ENCODE results near the gene ABLIM2. TPM values are rescaled to one million over a fixed set of nuclear protein-coding genes. Genes with fewer than 3 reads are reported as not detected.
A peak's percentile ranks its signal among the peaks of the same experiment; 100 is the strongest.

ABLIM2 gene
- total RNA-seq, 5 donors from 2014 or later (not counting 1 experiment from before 2014, with no cell fraction given) = 2.6 to 7.0 (median 5.5) TPM

DNA sequence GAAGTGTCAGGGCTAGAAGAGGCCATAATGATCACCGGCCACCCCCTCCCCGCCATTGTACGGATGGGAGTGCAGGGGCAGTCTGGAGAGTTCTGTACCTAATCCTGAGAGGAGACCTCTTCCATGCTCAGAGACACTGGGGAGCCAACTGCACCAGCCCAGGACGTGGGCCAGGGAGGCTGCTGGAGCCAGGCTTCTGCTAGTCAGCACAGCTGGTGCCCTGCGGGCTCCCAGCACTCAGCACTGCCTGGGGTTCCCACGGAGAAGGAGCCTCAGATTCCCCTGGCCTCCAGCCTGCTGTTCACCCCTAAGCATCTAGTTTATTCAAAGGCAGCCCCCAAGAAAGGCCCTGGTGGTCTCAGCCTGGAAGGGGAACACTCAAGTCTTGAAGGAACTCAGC, 28.8 kb downstream of the ABLIM2 start:
- ChIA-PET POLR2A (no interaction called here), CTCF (no interaction called here)
- Mint-ChIP-seq H3K27ac (no peak overlapping the region), H3K4me3 (no peak overlapping the region), H3K9me3 (no peaks in the 10 kb centered on the region), H3K36me3 (peaks cover 6% of the 10 kb centered on the region), H3K27me3 (peaks cover 5 to 14% of the 10 kb centered on the region in 2 donors), H3K4me1 (no peaks in the 10 kb centered on the region)
- DNase-seq = no peak
- Histone ChIP-seq H3K4me1 (ENCODE audit: control insufficient read depth in 1 of 2, extremely low read depth in 1 of 2, insufficient read depth in 2 of 2, low read length in 2 of 2) (no peaks in the 10 kb centered on the region), H3K4me3 (ENCODE audit: control insufficient read depth in 1 of 2, extremely low read depth in 1 of 2, low read length in 1 of 2) (no peak overlapping the region), H3K27me3 (replicated peaks in 1 of 2; ENCODE audit: control insufficient read depth in 2 of 2, extremely low read depth in 1 of 2, insufficient read depth in 2 of 2, low read length in 1 of 2) (peaks cover 3 to 14% of the 10 kb centered on the region in 2 experiments), H3K36me3 (ENCODE audit: control insufficient read depth in 2 of 2, extremely low read depth in 1 of 2, insufficient read depth in 1 of 2, low read length in 1 of 2) (no peaks in the 10 kb centered on the region), H3K27ac (ENCODE audit: low read length) (no peak overlapping the region), H3K9me3 (no peaks in the 10 kb centered on the region)
- no peak for ATAC-seq (replicated peaks in 1 of 4)
- 71% methylated on average over 6 of the region's 6 CpGs for WGBS (ENCODE audit: insufficient coverage)

DNA sequence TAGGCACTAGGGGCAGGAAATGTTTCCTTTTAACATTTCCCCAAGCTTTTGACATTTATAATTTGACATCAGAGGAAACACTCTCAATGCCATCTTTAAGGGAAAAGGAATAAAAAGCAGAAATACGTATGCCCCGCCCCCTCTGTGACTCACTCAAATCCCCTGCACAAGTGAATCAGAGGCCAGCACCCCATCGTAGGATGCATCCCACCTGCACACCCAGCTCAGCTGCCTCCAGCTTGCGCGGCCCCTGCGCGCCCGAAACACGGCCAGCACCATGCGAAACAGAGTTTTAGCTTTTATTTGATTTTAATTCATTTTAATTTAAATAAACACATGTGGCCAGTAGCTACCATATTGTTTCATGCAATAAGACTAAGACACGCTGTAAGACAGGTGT, 29.5 kb downstream of the ABLIM2 start:
- ChIA-PET POLR2A (no interaction called here), CTCF (no interaction called here)
- H3K27me3 ChIP-seq (replicated peaks in 1 of 2; ENCODE audit: control insufficient read depth in 2 of 2, extremely low read depth in 1 of 2, insufficient read depth in 2 of 2, low read length in 1 of 2) = peaks cover 3 to 14% of the 10 kb centered on the region in 2 experiments
- Mint-ChIP-seq H3K27ac (no peak overlapping the region), H3K27me3 (peaks cover 3 to 8% of the 10 kb centered on the region in 2 donors), H3K4me1 (no peaks in the 10 kb centered on the region), H3K9me3 (no peaks in the 10 kb centered on the region), H3K36me3 (no peaks in the 10 kb centered on the region), H3K4me3 (no peak overlapping the region)
- H3K4me1 ChIP-seq (ENCODE audit: control insufficient read depth in 1 of 2, extremely low read depth in 1 of 2, insufficient read depth in 2 of 2, low read length in 2 of 2) = no peaks in the 10 kb centered on the region
- DNase-seq = no peak
- no peak overlapping the region for H3K4me3 ChIP-seq (ENCODE audit: control insufficient read depth in 1 of 2, extremely low read depth in 1 of 2, low read length in 1 of 2)
- H3K9me3 ChIP-seq = no peaks in the 10 kb centered on the region
- H3K36me3 ChIP-seq (ENCODE audit: control insufficient read depth in 2 of 2, extremely low read depth in 1 of 2, insufficient read depth in 1 of 2, low read length in 1 of 2) = no peaks in the 10 kb centered on the region
- 67% methylated on average over 3 of the region's 11 CpGs for whole genome bisulfite sequencing (ENCODE audit: insufficient coverage)
- no peak overlapping the region for H3K27ac ChIP-seq (ENCODE audit: low read length)
- ATAC-seq (replicated peaks in 1 of 4) = no peak

DNA sequence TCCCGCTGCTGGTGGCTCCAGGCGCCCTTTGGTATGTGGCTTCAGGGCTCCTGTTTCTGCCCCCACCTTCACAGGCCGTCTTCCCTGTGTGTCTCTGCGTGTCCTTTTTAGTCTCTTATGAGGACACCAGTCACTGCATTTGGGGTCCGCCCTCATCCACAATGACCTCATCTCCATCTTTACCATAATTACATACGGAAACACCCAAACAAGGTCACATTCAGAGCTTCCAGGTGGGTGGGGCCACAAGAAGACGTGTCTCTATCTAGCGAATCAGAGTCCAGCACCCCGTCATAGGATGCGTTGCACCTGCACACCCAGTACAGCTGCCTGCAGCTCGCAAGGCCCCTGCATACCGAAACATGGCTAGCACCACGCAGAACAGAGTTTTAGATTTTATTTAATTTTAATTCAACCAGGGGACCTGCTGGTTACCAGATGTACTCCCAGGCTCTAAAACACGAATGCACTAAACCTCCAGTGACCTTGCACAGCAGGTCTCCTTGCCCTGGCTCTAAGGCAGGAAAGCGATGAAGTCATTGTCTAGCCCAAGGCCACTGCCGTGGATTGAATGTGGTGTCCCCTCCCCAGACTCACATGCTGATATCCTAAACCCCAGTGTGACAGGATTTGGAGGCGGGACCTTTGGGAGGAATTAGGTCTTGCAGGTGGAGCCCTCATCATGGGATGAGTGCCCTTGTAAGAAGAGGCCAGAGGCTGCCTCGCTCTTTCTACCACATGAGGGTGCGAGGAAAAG, 30.3 kb downstream of the ABLIM2 start:
- H3K4me3 ChIP-seq (ENCODE audit: control insufficient read depth in 1 of 2, extremely low read depth in 1 of 2, low read length in 1 of 2) = no peak overlapping the region
- ATAC-seq (replicated peaks in 1 of 4) = no peak
- H3K4me1 Mint-ChIP-seq = no peaks in the 10 kb centered on the region
- H3K9me3 Mint-ChIP-seq = no peaks in the 10 kb centered on the region
- no peak for DNase-seq
- peaks cover 3 to 4% of the 10 kb centered on the region in 2 donors for H3K27me3 Mint-ChIP-seq
- no peaks in the 10 kb centered on the region for H3K36me3 Mint-ChIP-seq
- 86% methylated on average over 15 of the region's 19 CpGs for WGBS (ENCODE audit: insufficient coverage)
- no peak overlapping the region for H3K27ac ChIP-seq (ENCODE audit: low read length)
- H3K36me3 ChIP-seq (ENCODE audit: control insufficient read depth in 2 of 2, extremely low read depth in 1 of 2, insufficient read depth in 1 of 2, low read length in 1 of 2) = no peaks in the 10 kb centered on the region
- ChIA-PET POLR2A (no interaction called here), CTCF (no interaction called here)
- no peak overlapping the region for H3K27ac Mint-ChIP-seq
- H3K27me3 ChIP-seq (replicated peaks in 1 of 2; ENCODE audit: control insufficient read depth in 2 of 2, extremely low read depth in 1 of 2, insufficient read depth in 2 of 2, low read length in 1 of 2) = peaks cover 0 to 7% of the 10 kb centered on the region in 2 experiments
- H3K4me1 ChIP-seq (ENCODE audit: control insufficient read depth in 1 of 2, extremely low read depth in 1 of 2, insufficient read depth in 2 of 2, low read length in 2 of 2) = no peaks in the 10 kb centered on the region
- H3K9me3 ChIP-seq = no peaks in the 10 kb centered on the region
- no peak overlapping the region for H3K4me3 Mint-ChIP-seq

DNA sequence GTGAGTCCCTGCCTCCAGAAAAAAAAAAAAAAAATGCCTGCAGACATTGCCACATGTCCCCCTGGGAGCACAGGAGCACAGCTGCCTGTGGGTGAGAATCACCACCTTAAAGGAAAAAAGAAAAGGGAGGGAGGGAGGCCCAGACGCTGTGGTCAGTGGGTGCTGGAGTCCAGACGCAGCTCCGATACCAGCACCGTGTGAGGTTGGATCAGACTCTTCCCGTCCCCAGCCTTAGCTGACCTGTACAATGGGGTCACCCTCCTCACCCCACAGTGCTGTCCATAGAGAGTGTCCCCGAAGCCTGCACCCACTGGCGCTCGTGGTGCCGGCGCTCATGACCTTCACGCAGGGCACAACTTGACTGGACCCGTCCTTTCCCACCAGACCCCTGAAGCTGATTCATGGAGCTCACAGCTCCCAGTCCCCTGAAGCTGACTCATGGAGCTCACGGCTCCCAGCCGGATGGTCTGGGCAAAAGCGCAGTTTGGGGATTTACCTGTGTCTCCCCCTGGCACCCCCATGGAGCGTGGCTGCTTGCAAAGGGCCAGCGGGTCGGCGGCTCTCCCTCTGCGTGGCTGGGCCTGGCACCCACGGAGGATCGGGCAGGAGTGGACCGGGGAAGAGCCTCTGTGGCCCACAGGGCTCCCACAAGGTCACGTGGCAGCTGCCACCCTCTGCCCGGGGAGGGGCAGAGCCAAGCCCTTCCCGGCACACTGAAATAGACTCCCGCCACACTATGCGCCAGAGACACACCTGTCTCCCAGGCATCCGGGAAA, 31.4 kb downstream of the ABLIM2 start:
- H3K27ac Mint-ChIP-seq = no peak overlapping the region
- Histone ChIP-seq H3K27ac (ENCODE audit: low read length) (no peak overlapping the region), H3K9me3 (no peaks in the 10 kb centered on the region), H3K4me1 (ENCODE audit: control insufficient read depth in 1 of 2, extremely low read depth in 1 of 2, insufficient read depth in 2 of 2, low read length in 2 of 2) (no peaks in the 10 kb centered on the region), H3K27me3 (replicated peaks in 1 of 2; ENCODE audit: control insufficient read depth in 2 of 2, extremely low read depth in 1 of 2, insufficient read depth in 2 of 2, low read length in 1 of 2) (peaks cover 0 to 4% of the 10 kb centered on the region in 2 experiments), H3K36me3 (ENCODE audit: control insufficient read depth in 2 of 2, extremely low read depth in 1 of 2, insufficient read depth in 1 of 2, low read length in 1 of 2) (no peaks in the 10 kb centered on the region), H3K4me3 (ENCODE audit: control insufficient read depth in 1 of 2, extremely low read depth in 1 of 2, low read length in 1 of 2) (no peak overlapping the region)
- no peak for DNase-seq
- peaks cover 0 to 3% of the 10 kb centered on the region in 2 donors for H3K27me3 Mint-ChIP-seq
- WGBS (ENCODE audit: insufficient coverage) = 91% methylated on average over 21 of the region's 29 CpGs
- POLR2A ChIA-PET = no interaction called here
- H3K4me1 Mint-ChIP-seq = no peaks in the 10 kb centered on the region
- ATAC-seq (replicated peaks in 1 of 4) = peak in 1 of 4 experiments; percentile 23
- H3K4me3 Mint-ChIP-seq = no peak overlapping the region
- no peaks in the 10 kb centered on the region for H3K9me3 Mint-ChIP-seq
- CTCF ChIA-PET = no interaction called here
- H3K36me3 Mint-ChIP-seq = no peaks in the 10 kb centered on the region

DNA sequence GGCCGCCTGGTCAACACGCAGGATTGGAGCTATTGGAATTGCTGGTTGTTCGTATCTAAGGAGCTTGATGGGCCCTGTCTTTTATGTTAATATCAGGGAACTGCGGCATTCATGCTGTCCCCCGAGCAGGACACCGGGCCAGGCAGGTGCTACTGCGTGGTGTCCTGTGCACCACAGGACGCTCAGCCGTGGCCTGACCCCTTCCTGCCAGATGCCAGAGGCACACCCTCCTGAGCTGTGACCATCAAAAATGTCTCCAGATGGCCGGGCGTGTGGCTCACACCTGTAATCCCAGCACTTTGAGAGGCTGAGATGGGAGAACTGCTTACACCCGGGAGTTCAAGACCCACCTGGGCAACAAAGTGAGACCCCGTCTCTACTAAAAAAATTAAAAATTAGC, 32.1 kb downstream of the ABLIM2 start:
- H3K4me1 ChIP-seq (ENCODE audit: control insufficient read depth in 1 of 2, extremely low read depth in 1 of 2, insufficient read depth in 2 of 2, low read length in 2 of 2) = no peaks in the 10 kb centered on the region
- H3K4me3 ChIP-seq (ENCODE audit: control insufficient read depth in 1 of 2, extremely low read depth in 1 of 2, low read length in 1 of 2) = no peak overlapping the region
- no peak overlapping the region for H3K27ac ChIP-seq (ENCODE audit: low read length)
- Mint-ChIP-seq H3K9me3 (no peaks in the 10 kb centered on the region), H3K27me3 (peaks cover 0 to 3% of the 10 kb centered on the region in 2 donors), H3K27ac (no peak overlapping the region), H3K4me3 (no peak overlapping the region), H3K36me3 (no peaks in the 10 kb centered on the region), H3K4me1 (no peaks in the 10 kb centered on the region)
- no peaks in the 10 kb centered on the region for H3K36me3 ChIP-seq (ENCODE audit: control insufficient read depth in 2 of 2, extremely low read depth in 1 of 2, insufficient read depth in 1 of 2, low read length in 1 of 2)
- POLR2A ChIA-PET = no interaction called here
- 90% methylated on average over 8 of the region's 13 CpGs for WGBS (ENCODE audit: insufficient coverage)
- CTCF ChIA-PET = no interaction called here
- peaks cover 0 to 4% of the 10 kb centered on the region in 2 experiments for H3K27me3 ChIP-seq (replicated peaks in 1 of 2; ENCODE audit: control insufficient read depth in 2 of 2, extremely low read depth in 1 of 2, insufficient read depth in 2 of 2, low read length in 1 of 2)
- H3K9me3 ChIP-seq = no peaks in the 10 kb centered on the region
- ATAC-seq (replicated peaks in 1 of 4) (no peak), DNase-seq (no peak)

DNA sequence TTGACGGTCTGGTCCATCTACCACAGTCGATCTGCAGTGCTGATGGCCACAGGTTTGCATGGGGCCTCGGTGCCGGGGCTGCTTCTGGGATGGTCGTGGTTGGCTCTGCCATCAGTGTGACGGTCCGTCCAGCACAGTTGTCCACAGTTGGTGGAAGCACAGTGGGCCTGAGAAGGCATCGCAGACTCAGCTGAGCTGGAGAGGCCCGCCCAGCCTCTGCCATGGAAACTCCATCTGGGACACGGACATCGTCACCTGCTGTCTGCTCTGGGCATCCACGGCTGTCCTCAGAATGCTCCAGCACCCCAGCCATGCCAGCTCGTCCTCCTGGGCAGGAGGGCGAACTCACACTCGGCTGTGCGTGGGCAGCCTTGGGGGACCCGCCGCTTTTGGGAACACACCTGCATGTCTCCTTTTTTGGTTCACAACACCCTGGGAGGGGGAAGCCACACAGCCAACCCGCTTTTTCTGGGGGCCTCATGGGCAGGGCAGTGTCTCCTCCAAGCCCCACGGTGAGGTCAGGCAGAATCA, 33.0 kb downstream of the ABLIM2 start:
- no peaks in the 10 kb centered on the region for H3K9me3 ChIP-seq
- POLR2A ChIA-PET = no interaction called here
- Mint-ChIP-seq H3K27me3 (peaks cover 0 to 3% of the 10 kb centered on the region in 2 donors), H3K4me3 (no peak overlapping the region), H3K4me1 (no peaks in the 10 kb centered on the region), H3K36me3 (no peaks in the 10 kb centered on the region), H3K9me3 (no peaks in the 10 kb centered on the region), H3K27ac (no peak overlapping the region)
- H3K4me1 ChIP-seq (ENCODE audit: control insufficient read depth in 1 of 2, extremely low read depth in 1 of 2, insufficient read depth in 2 of 2, low read length in 2 of 2) = no peaks in the 10 kb centered on the region
- no peak for ATAC-seq (replicated peaks in 1 of 4)
- H3K27me3 ChIP-seq (replicated peaks in 1 of 2; ENCODE audit: control insufficient read depth in 2 of 2, extremely low read depth in 1 of 2, insufficient read depth in 2 of 2, low read length in 1 of 2) = peaks cover 0 to 4% of the 10 kb centered on the region in 2 experiments
- H3K36me3 ChIP-seq (ENCODE audit: control insufficient read depth in 2 of 2, extremely low read depth in 1 of 2, insufficient read depth in 1 of 2, low read length in 1 of 2) = no peaks in the 10 kb centered on the region
- DNase-seq = no peak
- H3K4me3 ChIP-seq (ENCODE audit: control insufficient read depth in 1 of 2, extremely low read depth in 1 of 2, low read length in 1 of 2) = no peak overlapping the region
- CTCF ChIA-PET = no interaction called here
- no peak overlapping the region for H3K27ac ChIP-seq (ENCODE audit: low read length)
- WGBS (ENCODE audit: insufficient coverage) = 85% methylated on average over 19 of the region's 20 CpGs
